AML-193 (cell line): Measurements from ENCODE around the gene AMH.

ENCODE experiments used
- DNase-seq, 2 experiments: peaks; one replicate each; lab custom pipeline; 2025; lab: John Stamatoyannopoulos, UW

AMH gene

DNA sequence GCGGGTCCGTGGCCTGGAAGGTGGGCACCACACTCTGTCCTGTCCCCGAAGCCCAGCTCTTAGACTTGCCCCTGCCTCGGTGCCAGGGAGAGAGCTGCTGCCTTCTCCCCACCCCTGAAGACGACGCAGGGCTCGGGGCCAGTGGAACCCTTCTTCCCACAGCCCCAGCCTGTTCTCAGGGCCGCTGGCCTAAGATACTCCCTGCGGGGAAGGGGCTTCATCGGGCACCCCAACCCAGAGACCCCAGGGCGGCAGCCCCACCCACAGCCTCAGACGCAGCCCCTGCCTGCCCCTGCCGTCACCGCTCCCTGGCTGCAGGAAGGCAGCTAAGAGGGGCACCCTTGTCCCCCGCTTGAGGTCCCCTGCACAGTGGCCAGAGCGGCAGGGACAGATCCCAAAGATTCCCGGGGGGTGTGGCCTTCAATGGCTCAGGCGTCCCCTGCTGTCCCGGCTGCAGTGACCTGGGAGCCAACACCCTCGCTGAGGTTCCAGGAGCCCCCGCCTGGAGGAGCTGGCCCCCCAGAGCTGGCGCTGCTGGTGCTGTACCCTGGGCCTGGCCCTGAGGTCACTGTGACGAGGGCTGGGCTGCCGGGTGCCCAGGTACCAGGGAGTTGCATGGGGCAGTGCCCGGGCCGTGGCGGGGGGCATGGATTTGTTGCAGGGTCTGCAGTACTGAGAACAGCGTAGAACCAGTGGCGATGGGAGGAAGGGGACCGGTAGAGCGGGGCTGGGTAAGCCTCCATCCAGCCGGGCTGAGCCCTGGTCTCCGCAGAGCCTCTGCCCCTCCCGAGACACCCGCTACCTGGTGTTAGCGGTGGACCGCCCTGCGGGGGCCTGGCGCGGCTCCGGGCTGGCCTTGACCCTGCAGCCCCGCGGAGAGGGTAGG is 1.0 kb downstream of the AMH start:
- DNase-seq = no peak

DNA sequence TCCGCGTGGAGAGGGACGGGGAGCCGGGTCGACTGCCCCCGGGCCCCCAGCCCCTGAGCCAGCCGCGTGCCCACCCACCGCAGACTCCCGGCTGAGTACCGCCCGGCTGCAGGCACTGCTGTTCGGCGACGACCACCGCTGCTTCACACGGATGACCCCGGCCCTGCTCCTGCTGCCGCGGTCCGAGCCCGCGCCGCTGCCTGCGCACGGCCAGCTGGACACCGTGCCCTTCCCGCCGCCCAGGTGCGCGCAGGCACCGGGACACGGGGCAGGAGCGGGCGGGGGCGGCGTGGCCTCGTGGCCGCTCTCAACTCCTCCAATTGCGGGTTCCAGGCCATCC is 1.6 kb downstream of the AMH start:
- DNase-seq = no peak

DNA sequence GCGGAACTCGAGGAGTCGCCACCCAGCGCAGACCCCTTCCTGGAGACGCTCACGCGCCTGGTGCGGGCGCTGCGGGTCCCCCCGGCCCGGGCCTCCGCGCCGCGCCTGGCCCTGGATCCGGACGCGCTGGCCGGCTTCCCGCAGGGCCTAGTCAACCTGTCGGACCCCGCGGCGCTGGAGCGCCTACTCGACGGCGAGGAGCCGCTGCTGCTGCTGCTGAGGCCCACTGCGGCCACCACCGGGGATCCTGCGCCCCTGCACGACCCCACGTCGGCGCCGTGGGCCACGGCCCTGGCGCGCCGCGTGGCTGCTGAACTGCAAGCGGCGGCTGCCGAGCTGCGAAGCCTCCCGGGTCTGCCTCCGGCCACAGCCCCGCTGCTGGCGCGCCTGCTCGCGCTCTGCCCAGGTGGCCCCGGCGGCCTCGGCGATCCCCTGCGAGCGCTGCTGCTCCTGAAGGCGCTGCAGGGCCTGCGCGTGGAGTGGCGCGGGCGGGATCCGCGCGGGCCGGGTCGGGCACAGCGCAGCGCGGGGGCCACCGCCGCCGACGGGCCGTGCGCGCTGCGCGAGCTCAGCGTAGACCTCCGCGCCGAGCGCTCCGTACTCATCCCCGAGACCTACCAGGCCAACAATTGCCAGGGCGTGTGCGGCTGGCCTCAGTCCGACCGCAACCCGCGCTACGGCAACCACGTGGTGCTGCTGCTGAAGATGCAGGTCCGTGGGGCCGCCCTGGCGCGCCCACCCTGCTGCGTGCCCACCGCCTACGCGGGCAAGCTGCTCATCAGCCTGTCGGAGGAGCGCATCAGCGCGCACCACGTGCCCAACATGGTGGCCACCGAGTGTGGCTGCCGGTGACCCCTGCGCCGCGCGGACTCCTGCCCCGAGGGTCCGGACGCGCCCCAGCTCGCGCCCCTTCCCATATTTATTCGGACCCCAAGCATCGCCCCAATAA is 2.3 kb downstream of the AMH start:
- DNase-seq = no peak

- DNase-seq = no peak
Measured at GRCh38 chr19:2252055-2252796, 3.1 kb downstream of the AMH start.

DNA sequence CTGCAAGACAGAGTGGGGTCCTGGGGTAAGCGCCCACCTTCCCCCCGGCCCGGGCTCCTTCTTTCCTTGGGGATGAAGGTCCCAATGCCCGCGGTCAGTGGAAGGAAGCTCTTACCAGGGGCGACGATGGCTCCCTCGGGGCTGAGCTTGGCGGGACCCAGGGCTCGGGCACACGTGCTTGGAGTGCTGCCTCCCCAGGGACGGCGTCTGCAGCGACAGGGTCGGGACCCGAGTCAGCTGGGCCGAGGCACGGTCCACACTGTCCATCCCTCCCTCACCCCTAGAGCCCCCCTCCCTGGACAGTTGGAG is 3.6 kb downstream of the AMH start:
- DNase-seq = no peak

- peak; percentile 29 to 40 for DNase-seq
Measured at GRCh38 chr19:2253106-2254063, 4.3 kb downstream of the AMH start.

DNA sequence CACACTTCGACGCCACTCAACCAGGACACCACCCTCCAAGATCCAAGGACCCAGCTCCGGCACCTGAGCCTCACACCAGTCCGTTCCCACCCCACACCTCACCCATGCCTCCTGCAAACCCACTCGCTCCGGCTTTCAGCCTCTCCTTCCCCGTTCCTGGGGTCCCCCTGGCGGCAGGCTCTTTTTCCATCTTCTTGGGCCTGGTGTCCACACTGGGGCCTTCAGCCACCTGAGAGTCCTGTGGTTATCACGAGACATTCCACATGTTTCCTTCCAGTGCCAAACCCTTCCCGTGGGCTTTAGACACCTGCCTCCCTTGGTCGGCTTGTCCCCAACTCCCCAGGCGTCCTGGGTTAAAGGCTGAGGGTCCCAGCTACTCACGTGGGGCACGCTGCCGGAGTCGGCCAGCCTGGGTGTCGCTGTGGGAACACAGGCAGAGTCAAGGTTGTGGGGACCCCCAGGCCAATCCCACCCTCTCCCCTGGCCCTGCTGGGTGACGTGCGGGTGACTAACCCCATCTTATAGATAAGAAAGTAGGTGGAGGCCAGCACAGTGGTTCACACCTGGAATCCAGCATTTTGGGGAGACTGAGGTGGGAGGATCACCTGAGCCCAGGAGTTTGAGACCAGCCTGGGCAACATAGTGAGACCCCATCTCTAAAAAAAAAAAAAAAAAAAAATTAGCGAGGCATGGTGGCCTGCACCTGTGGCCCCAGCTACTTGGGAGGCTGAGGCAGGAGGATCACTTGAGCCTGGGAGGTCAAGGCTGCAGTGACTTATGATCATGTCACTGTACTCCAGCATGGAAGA is 5.1 kb downstream of the AMH start:
- DNase-seq = no peak

GRCh38 chr19:2255112-2255845 is 6.2 kb downstream of the AMH start:
- no peak for DNase-seq

DNA sequence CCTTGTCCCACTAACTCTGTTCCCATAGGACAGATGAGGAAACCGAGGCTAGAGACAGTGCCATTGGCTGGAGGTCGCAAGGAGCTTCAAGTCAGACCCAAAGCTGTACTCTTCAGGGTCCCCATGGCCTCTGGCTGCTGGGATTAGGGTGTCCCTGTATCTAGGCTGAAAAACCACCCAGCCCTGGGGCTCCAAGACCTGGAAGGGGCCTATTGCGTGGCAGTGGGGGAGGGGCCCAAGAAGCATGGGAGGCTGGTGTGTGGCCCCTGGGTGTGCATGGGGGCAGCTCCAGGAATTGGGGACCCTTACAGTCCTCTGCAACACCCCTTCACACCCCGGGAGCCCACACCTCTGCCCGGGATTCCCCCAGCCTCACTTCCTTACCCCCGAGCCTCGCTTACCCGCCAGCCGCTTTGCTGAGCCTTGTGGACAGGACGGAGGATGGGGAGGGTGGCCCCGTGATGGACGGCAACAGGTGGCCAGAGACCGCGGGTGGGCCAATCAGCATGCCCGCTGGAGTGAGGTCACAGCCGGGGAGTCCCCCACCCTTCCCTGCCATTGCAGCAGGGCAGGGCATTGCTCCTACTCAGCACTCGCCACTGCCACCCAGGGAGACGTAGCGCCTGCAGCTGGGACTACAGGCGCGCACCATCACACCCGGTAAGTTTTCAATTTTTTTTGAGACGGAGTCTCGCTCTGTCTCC is 7.0 kb downstream of the AMH start, which contains the start of gene JSRP1:
JSRP1 (minus strand) TSS at position 436 of the 704 bp plus-strand sequence. CDS start 1,103 bp downstream, outside the sequence.
- no peak for DNase-seq

DNA sequence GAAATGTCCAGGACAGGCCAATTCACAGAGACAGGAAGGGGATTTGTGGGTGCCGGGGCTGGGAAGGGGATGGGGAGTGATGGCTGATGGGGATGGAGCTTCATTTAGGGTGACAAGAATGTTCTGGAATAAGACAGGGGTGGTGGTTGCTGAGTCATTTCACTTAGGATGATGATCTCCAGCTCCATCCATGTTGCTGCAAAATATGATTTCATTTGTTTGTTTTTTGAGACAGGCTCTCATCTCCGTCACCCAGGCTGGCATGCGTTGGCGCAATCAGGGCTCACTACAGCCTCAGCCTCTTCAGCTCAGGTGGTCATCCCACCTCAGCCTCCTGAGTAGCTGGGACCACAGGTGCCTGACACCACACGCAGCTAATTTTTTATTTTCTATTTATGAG is 10.2 kb downstream of the AMH start:
- no peak for DNase-seq

DNA sequence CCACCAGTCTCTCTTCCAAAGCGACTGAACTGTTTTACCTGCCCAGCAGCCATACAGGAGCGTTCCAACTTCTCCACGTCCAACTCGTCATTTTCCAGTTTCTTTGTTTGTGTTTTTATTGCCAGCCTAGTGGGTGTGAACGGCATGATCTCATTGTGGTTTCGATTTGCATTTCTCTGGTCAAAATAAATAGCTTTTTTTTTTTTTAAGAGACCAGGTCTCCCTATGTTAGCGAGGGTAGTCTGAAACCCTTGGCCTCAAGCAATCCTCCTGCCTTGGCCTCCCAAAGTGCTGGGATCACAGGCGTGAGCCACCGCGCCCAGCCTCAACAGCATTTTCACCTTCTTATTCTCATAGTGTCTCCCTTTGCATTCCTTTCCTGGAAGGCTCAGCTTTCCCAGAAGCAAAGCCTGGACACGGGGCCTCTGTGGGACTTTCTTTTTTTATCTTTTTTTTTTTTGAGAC is 11.2 kb downstream of the AMH start:
- DNase-seq = no peak

GRCh38 chr19:2261438-2262172 is 12.5 kb downstream of the AMH start:
- DNase-seq = peak in 1 of 2 experiments; percentile 14

- peak; percentile 76 to 84 for DNase-seq
Measured at GRCh38 chr19:2266183-2266993, 17.3 kb downstream of the AMH start.

GRCh38 chr19:2268480-2268830 is 19.3 kb downstream of the AMH start:
- no peak for DNase-seq

- no peak for DNase-seq
Measured at GRCh38 chr19:2268861-2269243, 19.7 kb downstream of the AMH start.

DNA sequence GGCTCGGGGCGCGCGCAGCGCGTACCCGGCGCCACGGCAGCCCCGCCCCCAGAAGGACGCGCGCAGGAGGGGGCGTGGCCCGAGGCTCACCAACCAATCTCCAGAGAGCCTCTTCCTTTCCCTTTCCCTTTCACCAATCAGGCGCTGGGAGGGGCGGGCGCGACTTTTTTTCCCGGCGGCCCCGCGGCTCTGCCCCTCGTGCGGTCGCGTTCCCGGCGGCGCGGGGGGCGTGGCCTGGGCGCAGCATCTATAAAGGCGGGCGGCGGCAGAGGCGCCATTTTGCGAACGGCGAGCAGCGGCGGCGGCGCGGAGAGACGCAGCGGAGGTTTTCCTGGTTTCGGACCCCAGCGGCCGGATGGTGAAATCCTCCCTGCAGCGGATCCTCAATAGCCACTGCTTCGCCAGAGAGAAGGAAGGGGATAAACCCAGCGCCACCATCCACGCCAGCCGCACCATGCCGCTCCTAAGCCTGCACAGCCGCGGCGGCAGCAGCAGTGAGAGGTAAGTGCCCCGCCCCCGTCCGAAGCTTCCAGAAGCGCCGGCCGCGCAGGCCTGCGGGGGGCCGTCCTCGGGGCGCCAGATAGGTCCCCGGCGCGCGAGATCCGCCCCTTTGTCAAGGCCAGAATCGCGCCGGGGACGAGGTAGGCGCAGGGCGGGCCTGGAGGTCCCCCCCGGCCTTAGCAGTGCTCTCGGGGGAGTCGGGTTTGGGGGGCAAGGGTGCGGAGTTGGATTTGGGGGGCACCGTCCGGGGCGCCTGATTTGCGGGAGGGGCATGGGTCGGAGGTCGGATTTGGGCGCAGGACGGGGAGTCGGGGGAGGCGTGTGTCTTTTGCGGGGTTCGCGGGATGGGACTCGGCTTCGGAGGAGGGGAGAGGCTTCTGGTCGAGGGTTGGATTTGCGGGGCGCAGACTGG is 20.4 kb downstream of the AMH start:
- DNase-seq = peak; percentile 86 to 95

- no peak for DNase-seq
Measured at GRCh38 chr19:2270157-2270422, 21.0 kb downstream of the AMH start.
